Trophoblast cell (in vitro differentiated cells and primary cell): ENCODE data around the gene ASMT.
"Not testable (repeated sequence)": the region's sequence is repeated elsewhere in the genome, so short reads cannot be mapped to it uniquely, and the experiment has no call there.

Experiments
- DNase-seq, 2 donors: peaks; one replicate each; pipeline ENCODE4 v3.0.0-alpha.2; 2016
- H2AFZ ChIP-seq: 2 replicates; pipeline ENCODE4 v1.6.1; 2013; ENCODE audit warnings: low read length, moderate library complexity, mild to moderate bottlenecking; ENCODE audit not compliant: insufficient read depth, poor library complexity
- H2AK5ac ChIP-seq: 2 replicates; pipeline ENCODE4 v1.6.1; 2013; ENCODE audit warnings: mild to moderate bottlenecking, low read length
- H2BK120ac ChIP-seq: 2 replicates; pipeline ENCODE4 v1.6.1; 2013; ENCODE audit warnings: low read length, mild to moderate bottlenecking, moderate library complexity; ENCODE audit not compliant: insufficient read depth, poor library complexity
- H2BK12ac ChIP-seq: 2 replicates; pipeline ENCODE4 v1.6.1; 2013; ENCODE audit warnings: mild to moderate bottlenecking, low read length, moderate library complexity
- H2BK5ac ChIP-seq: 2 replicates; pipeline ENCODE4 v1.6.1; 2013; ENCODE audit warnings: low read length, low read depth, moderate library complexity, mild to moderate bottlenecking; ENCODE audit not compliant: poor library complexity
- H3K14ac ChIP-seq: 2 replicates; pipeline ENCODE4 v1.6.1; 2013; ENCODE audit warnings: mild to moderate bottlenecking, low read length
- H3K18ac ChIP-seq: 2 replicates; pipeline ENCODE4 v1.6.1; 2013; ENCODE audit warnings: mild to moderate bottlenecking, low read length
- H3K23ac ChIP-seq: 2 replicates; pipeline ENCODE4 v1.6.1; 2013; ENCODE audit warnings: low read length
- H3K27ac ChIP-seq: 2 replicates; pipeline ENCODE4 v1.5.1; 2013; ENCODE audit warnings: low read depth, mild to moderate bottlenecking, inconsistent platforms, low read length, moderate library complexity
- H3K27me3 ChIP-seq: 2 replicates; pipeline ENCODE4 v1.6.1; 2013; ENCODE audit warnings: inconsistent platforms, mild to moderate bottlenecking, low read length, moderate library complexity; ENCODE audit not compliant: insufficient read depth
- H3K36me3 ChIP-seq, 2 experiments: 1 replicate in 1 of 2; 2 replicates in 1 of 2; pipeline ENCODE4 v1.6.1; 2013; ENCODE audit warnings: low read length in 2 of 2, mild to moderate bottlenecking in 2 of 2, moderate library complexity in 1 of 2; ENCODE audit not compliant: insufficient read depth in 2 of 2, control insufficient read depth in 1 of 2
- H3K4ac ChIP-seq: 2 replicates; pipeline ENCODE4 v1.6.1; 2013; ENCODE audit warnings: low read depth, mild to moderate bottlenecking, low read length, moderate library complexity
- H3K4me1 ChIP-seq, 2 experiments: 1 replicate in 1 of 2; 2 replicates in 1 of 2; pipeline ENCODE4 v1.6.1; 2013; ENCODE audit warnings: low read length in 2 of 2, mild to moderate bottlenecking in 2 of 2, moderate library complexity in 1 of 2; ENCODE audit not compliant: insufficient read depth in 2 of 2, control insufficient read depth in 1 of 2
- H3K4me2 ChIP-seq: 2 replicates; pipeline ENCODE4 v1.6.1; 2013; ENCODE audit warnings: inconsistent platforms, mild to moderate bottlenecking, low read length, moderate library complexity
- H3K4me3 ChIP-seq: 2 replicates; pipeline ENCODE4 v1.5.1; 2013; ENCODE audit warnings: mild to moderate bottlenecking, low read depth, low read length, inconsistent platforms
- H3K79me1 ChIP-seq: one replicate; pipeline ENCODE4 v1.6.1; 2013; ENCODE audit warnings: low read length
- H3K79me2 ChIP-seq: 2 replicates; pipeline ENCODE4 v1.6.1; 2013; ENCODE audit warnings: low read length, mild to moderate bottlenecking; ENCODE audit not compliant: control insufficient read depth, insufficient read depth, poor library complexity
- H3K9ac ChIP-seq: 2 replicates; pipeline ENCODE4 v1.6.1; 2013; ENCODE audit warnings: mild to moderate bottlenecking, low read length
- H3K9me3 ChIP-seq: 2 replicates; pipeline ENCODE4 v1.6.1; 2013; ENCODE audit warnings: low read depth, mild to moderate bottlenecking, control low read depth, inconsistent platforms, low read length; ENCODE audit not compliant: insufficient read depth
- H4K12ac ChIP-seq: 2 replicates; pipeline ENCODE4 v1.6.1; 2013; ENCODE audit warnings: low read depth, mild to moderate bottlenecking, low read length, moderate library complexity
- H4K8ac ChIP-seq: 2 replicates; pipeline ENCODE4 v1.6.1; 2013; ENCODE audit warnings: low read depth, mild to moderate bottlenecking, low read length, moderate library complexity
- H4K91ac ChIP-seq: one replicate; pipeline ENCODE4 v1.6.1; 2013; ENCODE audit warnings: low read depth, mild to moderate bottlenecking, low read length, moderate library complexity
- WGBS: extraction: QIAGEN DNeasy Blood & Tissue Kit; methylation state at CpG from one replicate; pipeline ENCODE4 v1.1.7; 2013; ENCODE audit warnings: missing lambda C conversion rate; ENCODE audit not compliant: insufficient read length, insufficient coverage; ENCODE audit errors: extremely low coverage; 5-methylcytosine and 5-hydroxymethylcytosine counted together

ASMT gene

DNA sequence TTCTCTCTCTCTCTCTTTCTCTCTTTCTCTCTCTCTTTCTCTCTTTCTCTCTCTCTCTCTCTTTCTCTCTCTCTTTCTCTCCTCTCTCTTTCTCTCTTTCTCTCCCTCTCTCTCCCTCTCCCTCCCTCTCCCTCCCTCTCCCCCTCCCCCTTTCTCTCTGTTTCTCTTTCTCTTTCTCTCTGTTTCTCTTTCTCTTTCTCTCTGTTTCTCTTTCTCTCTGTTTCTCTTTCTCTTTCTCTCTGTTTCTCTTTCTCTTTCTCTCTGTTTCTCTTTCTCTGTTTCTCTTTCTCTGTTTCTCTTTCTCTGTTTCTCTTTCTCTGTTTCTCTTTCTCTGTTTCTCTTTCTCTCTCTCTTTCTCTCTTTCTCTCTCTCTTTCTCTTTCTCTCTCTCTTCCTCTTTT, 67.0 kb downstream of the ASMT start:
- H3K4ac ChIP-seq, H3K4me1 ChIP-seq, H3K4me3 ChIP-seq, H3K79me2 ChIP-seq, H3K9me3 ChIP-seq, H4K8ac ChIP-seq, H2AK5ac ChIP-seq, H3K9ac ChIP-seq, H2AFZ ChIP-seq, H3K14ac ChIP-seq, H3K27me3 ChIP-seq, H3K4me2 ChIP-seq, H3K18ac ChIP-seq, H2BK5ac ChIP-seq, H2BK12ac ChIP-seq, H4K12ac ChIP-seq, H4K91ac ChIP-seq, H2BK120ac ChIP-seq, H3K27ac ChIP-seq, DNase-seq, H3K36me3 ChIP-seq, H3K23ac ChIP-seq, H3K79me1 ChIP-seq: not testable (repeated sequence)

DNA sequence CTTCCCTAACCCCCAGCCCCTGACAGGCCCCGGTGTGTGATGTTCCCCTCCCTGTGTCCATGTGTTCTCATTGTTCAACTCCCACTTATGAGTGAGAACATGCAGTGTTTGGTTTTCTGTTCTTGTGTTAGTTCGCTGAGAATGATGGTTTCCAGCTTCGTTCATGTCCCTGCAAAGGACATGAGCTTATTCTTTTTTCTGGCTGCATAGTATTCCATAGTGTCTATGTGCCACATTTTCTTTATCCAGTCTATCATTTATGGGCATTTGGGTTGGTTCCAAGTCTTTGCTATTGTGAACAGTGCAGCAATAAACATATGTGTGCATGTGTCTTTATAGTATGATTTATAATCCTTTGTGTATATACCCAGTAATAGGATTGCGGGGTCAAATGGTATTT, 67.6 kb downstream of the ASMT start:
- H2BK12ac ChIP-seq, H2BK120ac ChIP-seq, H3K79me1 ChIP-seq, H3K27me3 ChIP-seq, H3K4me3 ChIP-seq, H4K12ac ChIP-seq, H3K14ac ChIP-seq, H3K18ac ChIP-seq, H2AFZ ChIP-seq, H3K79me2 ChIP-seq, H4K91ac ChIP-seq, H3K36me3 ChIP-seq, H2AK5ac ChIP-seq, DNase-seq, H3K4me1 ChIP-seq, H3K9me3 ChIP-seq, H4K8ac ChIP-seq, H3K4me2 ChIP-seq, H3K27ac ChIP-seq, H3K23ac ChIP-seq, H3K4ac ChIP-seq, H2BK5ac ChIP-seq, H3K9ac ChIP-seq: not testable (repeated sequence)
- WGBS, result no CpG with 5 or more reads among the region's 4 CpGs

GRCh38 chrX:1684883-1685282, 70.0 kb downstream of the ASMT start:
- not testable (repeated sequence) for H4K8ac ChIP-seq, H3K4me3 ChIP-seq, H3K4me2 ChIP-seq, H3K9me3 ChIP-seq, H2AFZ ChIP-seq, H4K91ac ChIP-seq, H3K79me1 ChIP-seq, H3K4me1 ChIP-seq, H3K18ac ChIP-seq, H3K36me3 ChIP-seq, H3K23ac ChIP-seq, H4K12ac ChIP-seq, H3K9ac ChIP-seq, H2BK12ac ChIP-seq, H3K27ac ChIP-seq, H2BK5ac ChIP-seq, H2AK5ac ChIP-seq, DNase-seq, H3K14ac ChIP-seq, H2BK120ac ChIP-seq, H3K4ac ChIP-seq, H3K27me3 ChIP-seq, H3K79me2 ChIP-seq
- WGBS, result no CpG with 5 or more reads among the region's 8 CpGs

DNA sequence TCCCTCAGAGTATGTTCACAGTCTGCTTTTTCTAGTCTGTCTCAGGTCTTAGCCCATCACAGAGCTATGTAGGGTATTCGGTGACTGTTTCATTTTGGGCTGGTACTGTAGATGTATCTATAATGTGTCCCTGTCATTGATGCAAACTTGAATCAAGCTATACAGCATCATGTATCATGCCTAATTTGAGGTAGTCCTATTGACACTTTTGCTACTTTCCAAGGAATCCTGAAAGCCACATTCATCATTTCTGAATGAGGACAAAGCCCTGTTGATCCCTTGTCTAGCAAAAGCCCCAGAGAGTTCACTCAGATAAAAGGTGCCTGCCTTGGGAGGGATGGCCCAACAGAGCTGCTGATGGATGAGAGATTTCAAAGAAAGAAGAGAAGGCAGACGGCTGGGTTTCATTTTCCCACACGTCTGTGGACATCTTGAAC, 70.6 kb downstream of the ASMT start:
- not testable (repeated sequence) for H3K9ac ChIP-seq, H2BK5ac ChIP-seq, H3K36me3 ChIP-seq, H3K79me2 ChIP-seq, H4K12ac ChIP-seq, H2AFZ ChIP-seq, H3K23ac ChIP-seq, H2BK120ac ChIP-seq, H3K18ac ChIP-seq, H3K4ac ChIP-seq, H3K79me1 ChIP-seq, H2BK12ac ChIP-seq, H3K27me3 ChIP-seq, H3K4me2 ChIP-seq, H4K8ac ChIP-seq, H3K27ac ChIP-seq, H3K9me3 ChIP-seq, H3K4me3 ChIP-seq, H2AK5ac ChIP-seq, H3K14ac ChIP-seq, H4K91ac ChIP-seq, H3K4me1 ChIP-seq, DNase-seq
- no CpG with 5 or more reads among the region's 3 CpGs for WGBS

DNA sequence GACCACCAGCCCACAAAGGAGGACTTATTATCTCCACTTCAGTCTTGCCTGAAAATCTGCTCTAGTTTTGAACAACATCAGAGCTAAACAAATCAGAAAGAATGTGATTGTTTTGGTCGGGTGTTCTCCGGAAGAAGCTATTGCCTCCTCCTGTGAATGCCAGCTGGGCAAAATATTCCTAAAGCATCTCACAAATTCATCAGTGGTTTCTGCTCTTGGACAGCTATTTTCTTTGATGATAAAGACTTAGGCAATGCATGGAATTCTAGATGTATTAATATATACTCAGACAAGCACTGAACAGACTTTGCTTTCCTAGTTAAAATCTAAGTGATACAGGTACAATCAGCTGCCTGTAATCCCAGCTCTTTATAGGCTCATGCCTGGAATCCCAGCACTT, 71.8 kb downstream of the ASMT start:
- Histone ChIP-seq H3K36me3 (no peaks in the 10 kb centered on the region), H3K79me2 (no peaks in the 10 kb centered on the region), H3K27ac (no peak overlapping the region), H3K9me3 (no peaks in the 10 kb centered on the region), H2BK5ac (no peak overlapping the region), H3K4ac (no peak overlapping the region), H3K18ac (no peak overlapping the region), H3K79me1 (no peaks in the 10 kb centered on the region), H3K4me2 (no peak overlapping the region), H2BK120ac (no peak overlapping the region), H3K4me3 (no peak overlapping the region), H3K27me3 (no peaks in the 10 kb centered on the region), H4K91ac (no peak overlapping the region), H3K9ac (no peak overlapping the region), H2AK5ac (no peak overlapping the region), H4K12ac (no peak overlapping the region), H2BK12ac (no peak overlapping the region), H3K4me1 (no peaks in the 10 kb centered on the region), H2AFZ (no peak overlapping the region), H4K8ac (no peak overlapping the region), H3K14ac (no peak overlapping the region), H3K23ac (no peak overlapping the region)
- peak; percentile 13 to 34 for DNase-seq
- no CpG with 5 or more reads among the region's 2 CpGs for WGBS
